HPDE6-E6E7 (cell line): ENCODE data around the gene DBX2.
"Not testable (repeated sequence)": the region's sequence is repeated elsewhere in the genome, so short reads cannot be mapped to it uniquely, and the experiment has no call there.

ENCODE experiments used
- DNase-seq: peaks from one replicate; pipeline ENCODE4 v3.0.0; 2011; ENCODE audit warnings: missing footprints; ENCODE audit errors: extremely low spot score

Gene DBX2

DNA sequence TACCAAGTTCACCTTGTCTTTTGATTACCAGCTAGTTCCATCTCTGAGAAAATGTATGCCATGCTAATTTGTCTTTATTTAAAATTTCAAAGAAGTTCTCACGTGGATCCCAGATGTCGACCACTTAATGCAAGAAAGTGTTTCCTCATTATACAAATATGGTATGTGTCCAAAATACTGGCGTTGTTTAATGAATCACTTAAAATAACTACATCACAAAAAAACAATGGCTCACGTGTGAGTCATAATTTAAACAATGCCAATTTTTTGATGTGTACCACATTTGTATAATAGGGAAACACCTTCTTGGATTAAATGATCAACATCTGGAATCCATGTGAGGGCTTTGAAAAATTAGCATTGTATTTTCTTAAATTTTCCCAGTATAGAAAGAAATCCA is 40.8 kb downstream of the DBX2 start:
- no peak for DNase-seq

DNA sequence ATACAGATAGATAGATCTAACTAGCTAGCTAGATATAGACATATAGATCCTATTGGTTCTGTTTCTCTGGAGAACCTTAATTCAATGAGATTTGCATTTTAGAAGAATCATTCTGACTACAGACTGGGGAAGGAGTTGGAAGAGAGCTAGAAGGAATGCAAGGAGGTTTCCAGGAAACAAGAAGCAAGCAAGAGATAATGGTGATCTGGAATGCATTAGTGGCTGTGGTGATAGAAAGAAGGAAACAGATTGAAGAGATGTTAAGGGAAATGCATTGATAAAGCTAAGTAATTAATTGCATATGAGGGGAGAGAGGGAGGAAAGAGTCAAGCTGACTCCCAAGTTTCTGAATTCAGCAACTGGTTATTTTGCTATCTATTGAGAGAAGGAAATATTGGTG is 42.7 kb downstream of the DBX2 start:
- DNase-seq = no peak

DNA sequence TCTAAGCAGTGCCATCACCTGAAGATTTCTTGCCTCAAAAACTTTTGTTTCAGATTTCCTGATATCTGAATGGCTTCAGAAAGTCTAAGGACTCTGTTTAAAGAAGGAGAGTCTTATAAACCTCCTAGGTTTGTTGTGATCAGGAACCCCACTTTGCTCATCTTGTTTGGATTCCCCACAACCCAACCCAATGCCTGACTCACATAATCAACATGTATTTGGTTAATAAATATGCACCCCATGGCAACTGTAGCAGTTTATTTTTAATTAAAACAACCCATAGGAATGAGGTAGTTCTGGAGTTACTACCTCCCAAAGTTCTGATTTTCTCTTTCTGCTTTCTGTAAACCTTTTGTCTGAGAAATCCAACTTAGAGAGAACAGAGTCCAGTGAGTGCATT is 51.5 kb downstream of the DBX2 start:
- DNase-seq = no peak

DNA sequence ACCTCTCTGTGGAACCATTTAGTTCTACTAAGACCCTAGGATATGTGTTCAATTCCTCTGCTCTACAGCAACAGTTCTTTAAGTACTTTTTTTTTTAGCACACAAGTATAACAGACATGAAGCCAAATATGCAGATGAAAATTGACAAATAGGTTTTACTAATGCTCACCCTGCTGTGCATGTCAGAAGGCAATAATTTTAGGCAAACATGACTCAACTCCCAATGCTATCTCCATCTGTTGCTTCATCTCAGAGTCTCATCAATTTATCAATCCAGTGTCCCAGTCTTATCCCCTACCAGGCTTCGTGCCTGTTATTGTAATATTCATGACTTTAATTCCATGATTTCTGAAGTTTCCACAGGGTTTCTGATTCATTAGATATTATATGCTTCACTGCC is 57.7 kb downstream of the DBX2 start:
- no peak for DNase-seq

GRCh38 chr12:44984863-44985262 is 66.0 kb downstream of the DBX2 start:
- DNase-seq = not testable (repeated sequence)

- DNase-seq = no peak
Observed at GRCh38 chr12:44979918-44980317, 71.0 kb downstream of the DBX2 start.

GRCh38 chr12:44976246-44976645 is 74.7 kb downstream of the DBX2 start:
- DNase-seq = no peak

DNA sequence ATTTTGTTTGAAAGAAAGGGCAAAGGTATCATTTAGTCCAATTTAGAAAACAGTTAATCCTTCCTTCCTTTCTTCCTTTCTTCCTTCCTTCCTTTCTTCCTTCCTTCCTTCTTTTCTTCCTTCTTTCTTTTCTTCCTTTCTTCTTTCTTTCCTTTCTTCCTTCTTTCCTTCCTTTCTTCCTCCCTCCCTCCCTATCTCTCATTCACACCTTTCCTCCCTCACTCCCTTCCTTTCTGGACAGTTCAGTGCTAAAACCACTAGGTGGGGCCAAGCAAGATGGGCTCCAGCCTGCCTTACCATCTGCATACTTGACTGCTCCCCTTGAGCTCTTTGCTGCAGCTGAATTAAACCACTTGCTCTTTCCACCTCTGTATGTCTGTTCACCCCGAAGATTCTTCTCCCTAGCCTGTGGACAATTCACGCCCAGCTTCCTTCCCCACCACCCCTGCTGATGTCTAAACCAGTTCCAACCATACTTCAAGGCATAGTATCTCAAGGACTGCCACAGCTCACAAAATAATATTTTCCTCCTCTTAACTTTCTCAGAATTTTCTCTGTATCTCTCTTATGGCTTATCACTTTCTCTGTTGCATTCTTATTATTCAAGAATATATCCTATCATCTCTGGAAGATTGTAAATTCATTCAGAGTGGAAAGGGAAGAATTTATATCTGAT is 78.0 kb downstream of the DBX2 start:
- DNase-seq = peak; percentile 4

- DNase-seq = no peak
Observed at GRCh38 chr12:44968965-44969364, 81.9 kb downstream of the DBX2 start.
